ENCODE measurements around the gene FAM110D. TPM values are rescaled to one million over a fixed set of nuclear protein-coding genes. Genes with fewer than 3 reads are reported as not detected.

The FAM110D gene
- total RNA-seq, 1 experiment from 2014 or later = 0.46 TPM

- no peak overlapping the region for H3K14ac ChIP-seq (ENCODE audit: insufficient read depth, low read length)
- H3K18ac ChIP-seq (ENCODE audit: insufficient read length, low read depth, low read length) = no peak overlapping the region
- no peaks in the 10 kb centered on the region for H4K20me1 ChIP-seq (ENCODE audit: control insufficient read depth, insufficient read depth, insufficient read length)
- H3K4me3 Mint-ChIP-seq = no peak overlapping the region
- H3K9me3 Mint-ChIP-seq = peaks cover 0 to 2% of the 10 kb centered on the region in 2 experiments; a peak in 2 of 5 replicates
- no peaks in the 10 kb centered on the region for H3K27me3 ChIP-seq (ENCODE audit: insufficient read depth, low read length)
- no peak overlapping the region for H3K23ac ChIP-seq (ENCODE audit: insufficient read length, low read depth, low read length)
- WGBS (ENCODE audit: extremely low coverage, insufficient read length, low lambda C conversion rate) = no CpG with 5 or more reads among the region's 1 CpG
- H3K4ac ChIP-seq (ENCODE audit: low read depth, low read length) = no peak overlapping the region
- no peak overlapping the region for H2BK20ac ChIP-seq (ENCODE audit: low read depth, low read length, poor library complexity, severe bottlenecking)
- H3T11ph ChIP-seq (ENCODE audit: low read length) = no peak overlapping the region
- no peak overlapping the region for H2BK12ac ChIP-seq (ENCODE audit: insufficient read length, low read depth, low read length)
- H3K9ac ChIP-seq (ENCODE audit: extremely low read depth, insufficient read length, low read length) = no peak overlapping the region
- H3K79me2 ChIP-seq (ENCODE audit: insufficient read depth, low read length) = no peaks in the 10 kb centered on the region
- no peak overlapping the region for H2BK5ac ChIP-seq (ENCODE audit: insufficient read length, low read length)
- no peak overlapping the region for H3K56ac ChIP-seq (ENCODE audit: insufficient read length, low read depth, low read length)
- H4K8ac ChIP-seq (replicated peaks; ENCODE audit: insufficient read length, low read depth, low read length) = no peak overlapping the region
- H2BK15ac ChIP-seq (ENCODE audit: low read depth, low read length) = no peak overlapping the region
- no peak overlapping the region for H3K27ac ChIP-seq (ENCODE audit: insufficient read length, low read depth, low read length)
- no peaks in the 10 kb centered on the region for H3K79me1 ChIP-seq (ENCODE audit: insufficient read depth, low read depth, low read length, poor library complexity, severe bottlenecking)
- TF ChIP-seq, protein P1, sequence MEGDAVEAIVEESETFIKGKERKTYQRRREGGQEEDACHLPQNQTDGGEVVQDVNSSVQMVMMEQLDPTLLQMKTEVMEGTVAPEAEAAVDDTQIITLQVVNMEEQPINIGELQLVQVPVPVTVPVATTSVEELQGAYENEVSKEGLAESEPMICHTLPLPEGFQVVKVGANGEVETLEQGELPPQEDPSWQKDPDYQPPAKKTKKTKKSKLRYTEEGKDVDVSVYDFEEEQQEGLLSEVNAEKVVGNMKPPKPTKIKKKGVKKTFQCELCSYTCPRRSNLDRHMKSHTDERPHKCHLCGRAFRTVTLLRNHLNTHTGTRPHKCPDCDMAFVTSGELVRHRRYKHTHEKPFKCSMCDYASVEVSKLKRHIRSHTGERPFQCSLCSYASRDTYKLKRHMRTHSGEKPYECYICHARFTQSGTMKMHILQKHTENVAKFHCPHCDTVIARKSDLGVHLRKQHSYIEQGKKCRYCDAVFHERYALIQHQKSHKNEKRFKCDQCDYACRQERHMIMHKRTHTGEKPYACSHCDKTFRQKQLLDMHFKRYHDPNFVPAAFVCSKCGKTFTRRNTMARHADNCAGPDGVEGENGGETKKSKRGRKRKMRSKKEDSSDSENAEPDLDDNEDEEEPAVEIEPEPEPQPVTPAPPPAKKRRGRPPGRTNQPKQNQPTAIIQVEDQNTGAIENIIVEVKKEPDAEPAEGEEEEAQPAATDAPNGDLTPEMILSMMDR (conservative IDR thresholded peaks at IDR 0.05) = no peak
- no peak overlapping the region for H3K4me2 ChIP-seq (ENCODE audit: insufficient read depth, insufficient read length, low read length)
- H2AK5ac ChIP-seq (ENCODE audit: insufficient read length, low read length) = no peak overlapping the region
- H3K27me3 Mint-ChIP-seq (ENCODE audit: low read depth) = peaks cover 2% of the 10 kb centered on the region
- H3K27ac Mint-ChIP-seq = no peak overlapping the region
- H3K23me2 ChIP-seq (ENCODE audit: insufficient read length, low read depth, low read length, poor library complexity, severe bottlenecking) = no peaks in the 10 kb centered on the region
- H3K9me3 ChIP-seq (ENCODE audit: control insufficient read depth, low read depth, low read length) = no peaks in the 10 kb centered on the region
- H3K4me1 ChIP-seq (ENCODE audit: insufficient read depth, low read length) = no peaks in the 10 kb centered on the region
- no peak overlapping the region for H2AFZ ChIP-seq (ENCODE audit: low read length)
- no peak for DNase-seq
- no peaks in the 10 kb centered on the region for H3K36me3 Mint-ChIP-seq (ENCODE audit: insufficient read depth in 1 of 3, low read depth in 3 of 3)
- H3K4me1 Mint-ChIP-seq = peaks cover 4 to 10% of the 10 kb centered on the region in 2 experiments; a peak in 3 of 4 replicates
- H4K91ac ChIP-seq (ENCODE audit: insufficient read length, low read depth, low read length) = no peak overlapping the region
- H2BK120ac ChIP-seq (ENCODE audit: low read depth, low read length, poor library complexity, severe bottlenecking) = no peak overlapping the region
- no peak overlapping the region for H4K5ac ChIP-seq (ENCODE audit: insufficient read length, low read depth, low read length)
Measured at GRCh38 chr1:26130695-26131094, 28.2 kb upstream of the FAM110D start.

Data from H9 (cell line).